ENCODE results near the gene CRKL.

The CRKL gene

GRCh38 chr22:20991252-20992055, 74.2 kb downstream of the CRKL start:
- DNase-seq (ENCODE audit: low spot score), result no peak
- TF ChIP-seq CTCF (IDR thresholded peaks at IDR 0.05; ENCODE audit: borderline replicate concordance, control extremely low read depth, extremely low read depth, insufficient read depth, missing control alignments), result no peak
- in situ Hi-C loops (cut with MboI; ENCODE audit: low sequenced_read_pairs, unreplicated experiment), result no loop called here

- TF ChIP-seq CTCF (IDR thresholded peaks at IDR 0.05; ENCODE audit: borderline replicate concordance, control extremely low read depth, extremely low read depth, insufficient read depth, missing control alignments), result no peak
- in situ Hi-C loops (cut with MboI; ENCODE audit: low sequenced_read_pairs, unreplicated experiment), result no loop called here
- DNase-seq (ENCODE audit: low spot score), result no peak
Measured at GRCh38 chr22:20992056-20992442, 74.8 kb downstream of the CRKL start.

- no peak for TF ChIP-seq CTCF (IDR thresholded peaks at IDR 0.05; ENCODE audit: borderline replicate concordance, control extremely low read depth, extremely low read depth, insufficient read depth, missing control alignments)
- in situ Hi-C loops (cut with MboI; ENCODE audit: low sequenced_read_pairs, unreplicated experiment), result no loop called here
- no peak for DNase-seq (ENCODE audit: low spot score)
Measured at GRCh38 chr22:20992456-20993303, 75.5 kb downstream of the CRKL start.

- TF ChIP-seq CTCF (IDR thresholded peaks at IDR 0.05; ENCODE audit: borderline replicate concordance, control extremely low read depth, extremely low read depth, insufficient read depth, missing control alignments), result no peak
- no peak for DNase-seq (ENCODE audit: low spot score)
Measured at GRCh38 chr22:20993304-20994127, 76.3 kb downstream of the CRKL start.

GRCh38 chr22:20994128-20994901, 77.1 kb downstream of the CRKL start:
- no peak for TF ChIP-seq CTCF (IDR thresholded peaks at IDR 0.05; ENCODE audit: borderline replicate concordance, control extremely low read depth, extremely low read depth, insufficient read depth, missing control alignments)
- DNase-seq (ENCODE audit: low spot score), result no peak
- in situ Hi-C loops (cut with MboI; ENCODE audit: low sequenced_read_pairs, unreplicated experiment), result no loop called here

More at GRCh38 chr22:20993304-20994127, 76.3 kb downstream of the CRKL start:
- in situ Hi-C loops (cut with MboI; ENCODE audit: low sequenced_read_pairs, unreplicated experiment), result no loop called here
